Neuronal stem cell (in vitro differentiated cells): ENCODE results near the gene FOXN1.

Source experiments
- DNase-seq: peaks from one replicate; pipeline ENCODE4 v3.0.0-alpha.2; 2013; ENCODE audit warnings: low spot score
- H2AFZ ChIP-seq: one replicate; pipeline ENCODE4 v1.6.1; 2013; ENCODE audit warnings: mild to moderate bottlenecking, low read length, inconsistent platforms
- H2AK5ac ChIP-seq: 2 replicates; pipeline ENCODE4 v1.6.1; 2013; ENCODE audit warnings: low read depth, mild to moderate bottlenecking, inconsistent platforms, low read length, moderate library complexity, mixed read lengths
- H2BK120ac ChIP-seq: 2 replicates; pipeline ENCODE4 v1.6.1; 2013; ENCODE audit warnings: low read depth, mild to moderate bottlenecking, inconsistent platforms, low read length, moderate library complexity, mixed read lengths
- H2BK12ac ChIP-seq: one replicate; pipeline ENCODE4 v1.6.1; 2013; ENCODE audit warnings: low read length, inconsistent platforms
- H2BK15ac ChIP-seq: 2 replicates; pipeline ENCODE4 v1.6.1; 2013; ENCODE audit warnings: mild to moderate bottlenecking, low read length, inconsistent platforms, mixed read lengths
- H2BK5ac ChIP-seq: one replicate; pipeline ENCODE4 v1.6.1; 2013; ENCODE audit warnings: inconsistent platforms, mild to moderate bottlenecking, low read length, moderate library complexity
- H3K14ac ChIP-seq: one replicate; pipeline ENCODE4 v1.6.1; 2013; ENCODE audit warnings: low read length, inconsistent platforms
- H3K18ac ChIP-seq: 2 replicates; pipeline ENCODE4 v1.6.1; 2013; ENCODE audit warnings: low read length, inconsistent platforms
- H3K23ac ChIP-seq: 2 replicates; pipeline ENCODE4 v1.6.1; 2013; ENCODE audit warnings: low read depth, mild to moderate bottlenecking, mixed read lengths, low read length, inconsistent platforms; ENCODE audit not compliant: poor library complexity
- H3K27ac ChIP-seq: replicated peaks from 3 replicates; pipeline ENCODE4 v1.5.1; 2013; ENCODE audit warnings: low read length, inconsistent platforms
- H3K27me3 ChIP-seq, 3 experiments: 2 replicates each; pipeline ENCODE4 v1.6.1; 2013; ENCODE audit warnings: low read length in 3 of 3, mild to moderate bottlenecking in 2 of 3, inconsistent platforms in 1 of 3, low read depth in 1 of 3, mixed read lengths in 1 of 3, moderate library complexity in 1 of 3; ENCODE audit not compliant: control insufficient read depth in 3 of 3, insufficient read depth in 3 of 3
- H3K36me3 ChIP-seq, 2 donors: replicated peaks in 1 of 2; 2 replicates each; pipeline ENCODE4 v1.6.1; 2013; ENCODE audit warnings: low read length in 2 of 2; ENCODE audit not compliant: control insufficient read depth in 2 of 2, insufficient read depth in 2 of 2
- H3K4ac ChIP-seq: 2 replicates; pipeline ENCODE4 v1.6.1; 2013; ENCODE audit warnings: inconsistent platforms, mild to moderate bottlenecking, low read length, moderate library complexity
- H3K4me1 ChIP-seq, 2 donors: 1 replicate in 1 of 2; 2 replicates in 1 of 2; pipeline ENCODE4 v1.6.1; 2013; ENCODE audit warnings: low read length in 2 of 2, low read depth in 1 of 2; ENCODE audit not compliant: control insufficient read depth in 2 of 2, insufficient read depth in 1 of 2
- H3K4me2 ChIP-seq: one replicate; pipeline ENCODE4 v1.6.1; 2013; ENCODE audit warnings: mild to moderate bottlenecking, low read length, inconsistent platforms; ENCODE audit not compliant: insufficient read depth, poor library complexity, severe bottlenecking
- H3K4me3 ChIP-seq, 2 donors: 2 replicates each; pipeline ENCODE4 v1.5.1; 2013; ENCODE audit warnings: low read length in 2 of 2, mild to moderate bottlenecking in 2 of 2, inconsistent platforms in 1 of 2, moderate library complexity in 1 of 2
- H3K79me1 ChIP-seq: one replicate; pipeline ENCODE4 v1.6.1; 2013; ENCODE audit warnings: low read depth, mild to moderate bottlenecking, inconsistent platforms, low read length, moderate library complexity
- H3K9ac ChIP-seq: one replicate; pipeline ENCODE4 v1.6.1; 2013; ENCODE audit warnings: mild to moderate bottlenecking, low read depth, low read length, inconsistent platforms; ENCODE audit not compliant: poor library complexity
- H3K9me3 ChIP-seq, 2 donors: replicated peaks in 1 of 2; 2 replicates each; pipeline versions ENCODE3 to v1.6.1; 2013; ENCODE audit warnings: low read length in 2 of 2, mild to moderate bottlenecking in 2 of 2, inconsistent platforms in 1 of 2, low read depth in 1 of 2, mixed read lengths in 1 of 2, moderate library complexity in 1 of 2; ENCODE audit not compliant: control insufficient read depth in 2 of 2, insufficient read depth in 1 of 2
- H4K8ac ChIP-seq: one replicate; pipeline ENCODE4 v1.6.1; 2013; ENCODE audit warnings: low read depth, mild to moderate bottlenecking, inconsistent platforms, low read length, moderate library complexity
- H4K91ac ChIP-seq: one replicate; pipeline ENCODE4 v1.6.1; 2013; ENCODE audit warnings: low read length, low read depth, mild to moderate bottlenecking, inconsistent platforms; ENCODE audit not compliant: poor library complexity
- WGBS, 2 donors: extraction: QIAGEN DNeasy Blood & Tissue Kit; methylation state at CpG; one replicate each; pipeline ENCODE4 v1.1.7; 2013; ENCODE audit warnings: missing lambda C conversion rate in 2 of 2, mixed read lengths in 1 of 2; ENCODE audit not compliant: insufficient read length in 2 of 2, insufficient replicate concordance in 1 of 2; ENCODE audit errors: extremely low coverage in 2 of 2; 5-methylcytosine and 5-hydroxymethylcytosine counted together

Gene FOXN1

DNA sequence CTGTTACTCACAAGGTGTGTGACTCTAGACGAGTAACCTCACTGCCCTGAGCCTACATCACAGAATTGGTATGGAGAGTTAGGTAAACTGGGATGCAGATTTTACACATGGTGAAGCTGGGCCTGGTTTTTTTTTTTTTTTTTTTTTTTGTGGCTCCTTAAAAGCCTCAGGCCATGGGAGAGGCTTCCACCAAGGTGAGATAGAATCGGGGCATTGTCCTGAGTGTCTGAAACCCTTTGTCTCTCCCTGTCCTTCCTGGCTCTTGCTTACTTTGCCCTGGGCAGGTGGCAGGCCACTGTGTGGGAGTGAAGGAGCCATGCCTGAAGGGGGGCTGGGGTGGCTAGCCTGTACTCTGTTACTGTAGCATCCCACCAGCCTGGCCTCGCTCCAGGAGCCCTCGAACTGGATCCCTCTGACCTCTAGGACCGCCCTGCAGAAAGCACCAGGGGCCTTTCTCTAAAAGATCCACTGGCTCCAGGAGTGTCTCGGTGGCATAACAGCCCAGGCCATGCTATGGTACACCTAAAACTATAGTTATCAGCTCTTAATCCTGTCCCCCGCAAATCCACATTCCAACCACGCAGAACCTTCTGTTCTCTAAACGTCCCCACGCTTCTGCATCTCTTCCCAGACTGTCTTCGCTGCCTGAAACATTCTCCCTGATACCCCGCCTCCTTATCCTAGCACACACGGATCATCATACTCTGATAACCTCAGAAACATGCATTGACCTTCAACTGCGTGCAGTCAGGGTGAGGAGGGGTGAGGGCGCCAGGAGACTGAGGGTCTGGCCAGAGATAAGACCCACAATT, 34.4 kb upstream of the FOXN1 start:
- Histone ChIP-seq H3K4me3 (no peak overlapping the region), H3K9ac (no peak overlapping the region), H2AFZ (no peak overlapping the region), H3K27me3 (peaks cover 0 to 45% (median 1%) of the 10 kb centered on the region in 3 experiments), H2BK15ac (no peak overlapping the region), H4K8ac (no peak overlapping the region), H3K4me1 (peaks cover 0 to 1% of the 10 kb centered on the region in 2 donors), H2BK12ac (no peak overlapping the region), H3K18ac (no peak overlapping the region), H2AK5ac (no peak overlapping the region), H3K14ac (no peak overlapping the region), H4K91ac (no peak overlapping the region), H2BK120ac (no peak overlapping the region), H3K9me3 (no peaks in the 10 kb centered on the region), H3K23ac (no peak overlapping the region), H3K4me2 (no peak overlapping the region), H3K27ac (no peak overlapping the region), H2BK5ac (no peak overlapping the region), H3K36me3 (no peaks in the 10 kb centered on the region), H3K4ac (no peak overlapping the region), H3K79me1 (no peaks in the 10 kb centered on the region)
- DNase-seq, result no peak
- no CpG with 5 or more reads among the region's 15 CpGs for WGBS, 2 donors

GRCh38 chr17:28472871-28473497, 33.2 kb upstream of the FOXN1 start:
- Histone ChIP-seq H3K27me3 (peaks cover 0 to 40% (median 1%) of the 10 kb centered on the region in 3 experiments), H3K27ac (no peak overlapping the region), H4K8ac (no peak overlapping the region), H3K18ac (no peak overlapping the region), H3K9me3 (no peaks in the 10 kb centered on the region), H3K36me3 (no peaks in the 10 kb centered on the region), H3K4ac (no peak overlapping the region), H2BK12ac (no peak overlapping the region), H2AK5ac (no peak overlapping the region), H3K23ac (no peak overlapping the region), H3K4me3 (no peak overlapping the region), H2BK5ac (no peak overlapping the region), H2BK15ac (no peak overlapping the region), H3K9ac (no peak overlapping the region), H3K4me2 (no peak overlapping the region), H3K79me1 (no peaks in the 10 kb centered on the region), H3K14ac (no peak overlapping the region), H2AFZ (no peak overlapping the region), H2BK120ac (no peak overlapping the region), H4K91ac (no peak overlapping the region), H3K4me1 (peaks cover 0 to 1% of the 10 kb centered on the region in 2 donors)
- no peak for DNase-seq
- no CpG with 5 or more reads among the region's 7 CpGs for WGBS, 2 donors

DNA sequence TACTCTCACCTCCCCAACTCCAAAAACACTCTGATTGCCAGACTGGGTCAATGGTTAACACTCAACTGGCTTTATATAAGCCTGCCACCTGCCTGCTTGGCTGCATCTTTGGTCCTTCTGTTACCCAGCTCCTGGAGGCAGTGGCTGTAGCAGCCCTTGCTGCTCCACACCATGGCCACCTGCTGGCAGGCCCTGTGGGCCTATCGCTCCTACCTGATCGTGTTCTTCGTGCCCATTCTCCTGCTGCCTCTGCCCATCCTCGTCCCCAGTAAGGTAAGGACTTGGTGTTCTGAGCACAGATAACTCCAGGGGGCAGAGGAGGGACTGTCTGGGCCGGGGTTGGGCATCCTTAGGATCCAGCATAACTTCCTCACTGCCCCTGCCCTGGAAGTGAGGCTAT, 32.6 kb upstream of the FOXN1 start, which contains the start of gene SLC13A2:
Gene SLC13A2 (plus strand): TSS at position 103 of the 400 bp plus-strand sequence. CDS start 69 bp downstream, at position 172.
- no peak within 1 kb of the TSS for H2BK12ac ChIP-seq
- no peaks in the 10 kb centered on the region for H3K9me3 ChIP-seq
- no peak within 1 kb of the TSS for H3K4ac ChIP-seq
- no peak within 1 kb of the TSS for H3K4me3 ChIP-seq
- H4K8ac ChIP-seq, result no peak within 1 kb of the TSS
- H3K79me1 ChIP-seq, result no peaks in the 10 kb centered on the region
- H3K14ac ChIP-seq, result no peak within 1 kb of the TSS
- H3K4me1 ChIP-seq, result peaks cover 0 to 1% of the 10 kb centered on the region in 2 donors
- DNase-seq, result no peak
- H2AK5ac ChIP-seq, result no peak within 1 kb of the TSS
- H3K4me2 ChIP-seq, result no peak within 1 kb of the TSS
- no peak within 1 kb of the TSS for H3K23ac ChIP-seq
- H3K27ac ChIP-seq, result no peak within 1 kb of the TSS
- no peak within 1 kb of the TSS for H2AFZ ChIP-seq
- no peak within 1 kb of the TSS for H3K18ac ChIP-seq
- no peak within 1 kb of the TSS for H2BK120ac ChIP-seq
- H4K91ac ChIP-seq, result no peak within 1 kb of the TSS
- no peak within 1 kb of the TSS for H2BK15ac ChIP-seq
- no peak within 1 kb of the TSS for H2BK5ac ChIP-seq
- no peaks in the 10 kb centered on the region for H3K36me3 ChIP-seq
- no CpG with 5 or more reads among the region's 5 CpGs for WGBS, 2 donors
- H3K27me3 ChIP-seq, result peaks cover 0 to 40% (median 1%) of the 10 kb centered on the region in 3 experiments
- no peak within 1 kb of the TSS for H3K9ac ChIP-seq

DNA sequence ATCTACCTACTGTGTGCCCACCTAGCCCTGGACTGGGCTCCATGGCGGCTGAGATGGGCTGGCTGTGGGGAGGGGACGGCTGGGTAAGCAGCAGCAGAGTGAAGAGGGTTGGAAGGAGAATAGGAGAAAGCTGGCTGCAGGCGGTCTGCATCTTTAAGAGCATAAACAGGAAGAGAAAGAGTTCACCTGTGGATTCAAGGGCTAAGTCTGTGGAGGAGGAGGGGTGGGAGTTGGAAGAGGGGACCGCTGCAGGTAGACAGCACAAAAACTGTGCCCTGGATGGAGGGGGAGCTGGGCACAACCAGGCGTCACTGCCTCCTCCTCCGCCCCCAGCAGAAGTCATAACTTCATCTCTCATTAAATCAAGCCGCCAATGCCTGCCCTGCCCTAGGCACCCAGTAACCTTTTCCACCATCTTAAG, 32.0 kb upstream of the FOXN1 start:
- Histone ChIP-seq H3K27me3 (peaks cover 0 to 38% (median 1%) of the 10 kb centered on the region in 3 experiments), H2AFZ (no peak overlapping the region), H3K14ac (no peak overlapping the region), H2BK120ac (no peak overlapping the region), H4K91ac (no peak overlapping the region), H3K4me2 (no peak overlapping the region), H3K4ac (no peak overlapping the region), H3K79me1 (no peaks in the 10 kb centered on the region), H4K8ac (no peak overlapping the region), H3K9ac (no peak overlapping the region), H3K27ac (no peak overlapping the region), H2AK5ac (no peak overlapping the region), H3K9me3 (no peaks in the 10 kb centered on the region), H2BK5ac (no peak overlapping the region), H3K36me3 (no peaks in the 10 kb centered on the region), H2BK15ac (no peak overlapping the region), H3K23ac (no peak overlapping the region), H3K4me3 (no peak overlapping the region), H3K18ac (no peak overlapping the region), H2BK12ac (no peak overlapping the region), H3K4me1 (peaks cover 0 to 1% of the 10 kb centered on the region in 2 donors)
- WGBS, 2 donors, result no CpG with 5 or more reads among the region's 7 CpGs
- no peak for DNase-seq
